ENCODE data around the gene SLC25A25. TPM values are rescaled to one million over a fixed set of nuclear protein-coding genes. Genes with fewer than 3 reads are reported as not detected.

Gene SLC25A25
- total and polyA plus RNA-seq, 9 of the 15 experiments (the other 6 are each of a cell fraction or from before 2014, with no cell fraction given): 0.07 to 35.9 (median 23.2) TPM

DNA sequence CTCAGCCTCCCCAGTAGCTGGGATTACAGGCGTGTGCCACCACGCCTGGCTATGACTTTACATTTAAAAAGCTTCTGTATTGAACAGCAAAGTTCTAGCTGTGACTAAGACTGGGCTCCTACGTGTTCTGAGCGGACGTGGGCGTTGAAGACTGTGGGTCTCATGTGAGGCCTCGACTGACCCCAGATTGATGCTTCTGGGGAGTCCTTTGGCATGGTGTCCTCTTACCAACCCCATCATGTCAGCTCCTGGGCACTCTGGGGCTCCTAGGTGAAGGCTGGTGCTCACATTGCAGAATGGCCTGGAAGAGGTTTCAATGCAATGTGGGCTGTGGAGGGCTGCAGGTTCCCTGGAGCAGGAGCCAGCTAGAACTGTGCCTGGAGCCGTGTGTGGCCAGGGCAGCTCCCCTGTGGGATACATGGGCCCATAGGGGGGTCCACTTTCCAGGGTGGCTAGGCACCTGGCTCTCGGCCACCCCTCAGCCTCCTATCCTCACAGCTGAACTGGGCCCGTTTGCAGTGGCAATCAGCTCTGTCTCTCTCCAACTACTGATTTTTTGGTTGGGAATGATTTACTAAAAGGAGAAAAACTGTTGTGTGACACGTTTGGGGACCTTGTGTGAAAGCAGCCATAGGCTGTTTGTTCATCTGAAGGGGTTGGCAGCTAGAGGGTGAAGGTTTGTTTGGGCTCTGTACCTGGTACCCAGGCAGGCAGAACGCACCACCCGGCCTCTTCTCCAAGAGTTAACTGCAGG lies 29.7 kb downstream of the SLC25A25 start:
- Histone ChIP-seq H3K9ac (ENCODE audit: insufficient read depth in 1 of 2, low read depth in 2 of 2, low read length in 2 of 2) (peak overlapping the region; percentile 69 to 94), H3K27me3 (ENCODE audit: control insufficient read depth in 2 of 2, insufficient read depth in 2 of 2, low read length in 2 of 2) (no peaks in the 10 kb centered on the region), H3K36me3 (ENCODE audit: control insufficient read depth, insufficient read depth, low read length) (peaks cover 76% of the 10 kb centered on the region; the same call in 2 of the 3 replicates), H2AFZ (ENCODE audit: low read depth, low read length) (no peak overlapping the region), H3K4me2 (ENCODE audit: insufficient read depth, low read length) (peak overlapping the region; percentile 87), H3K9me3 (replicated peaks; ENCODE audit: control insufficient read depth, insufficient read depth, low read depth, low read length) (no peaks in the 10 kb centered on the region), H4K20me1 (replicated peaks; ENCODE audit: control insufficient read depth, insufficient read depth, low read length) (0 out of 2 replicates have a peak, but pooled peaks cover 10% of the 10 kb centered on the region), H3K27ac (ENCODE audit: extremely low read depth, low read depth, low read length) (peak overlapping the region; percentile 89), H3K4me3 (peak overlapping the region; percentile 49; the same call in 1 of the 2 replicates), H3K79me2 (ENCODE audit: control insufficient read depth, insufficient read depth, low read length) (peaks cover 83% of the 10 kb centered on the region), H3K9me1 (ENCODE audit: control insufficient read depth, insufficient read depth, low read length) (no peaks in the 10 kb centered on the region), H3K4me1 (replicated peaks in 1 of 2; ENCODE audit: control insufficient read depth in 2 of 2, insufficient read depth in 2 of 2, low read length in 2 of 2) (peaks cover 76 to 82% of the 10 kb centered on the region in 2 experiments)
- ChIA-PET POLR2A (interaction anchor here (0.6 to 2.5 kb wide), 10 partner anchors 9 to 323 kb away, joined by 3 to 13 read pairs (median 4); no protein-coding TSS in a partner anchor), CTCF (ENCODE audit: low intra/inter-chr PET ratio) (no interaction called here)
- no peak for ATAC-seq
- DNase-seq (ENCODE audit: extremely low read depth in 1 of 4, low spot score in 3 of 4): no peak
- in situ Hi-C loops (cut with MboI) (no loop called here), intact Hi-C loops (cut with micrococcal nuclease) (loop anchor here (2.0 kb wide), 1 partner anchor 31 kb away; the partner anchor contains the start of gene NAIF1)
- no TSS peak for BruUV-seq (replicated peaks)
- no peak for FAIRE-seq
- TF ChIP-seq STAG1 (CRISPR knock-in tag; IDR thresholded peaks at IDR 0.05; ENCODE audit: borderline replicate concordance) (no peak), MAZ (CRISPR knock-in tag; conservative IDR thresholded peaks at IDR 0.05 in 1 of 2, IDR thresholded peaks at IDR 0.05 in 1 of 2) (0 out of 4 replicates have a peak, but pooled peaks of 1 of the 2 experiments have one; percentile 20), EP400 (IDR thresholded peaks at IDR 0.05) (no peak), EGR1 (conservative IDR thresholded peaks at IDR 0.05) (0 out of 2 replicates have a peak, but pooled peaks have one; percentile 30), KAT7 (CRISPR knock-in tag; IDR thresholded peaks at IDR 0.05; ENCODE audit: borderline replicate concordance) (0 out of 2 replicates have a peak, but pooled peaks have one; percentile 12), IRF2 (CRISPR knock-in tag; IDR thresholded peaks at IDR 0.05) (0 out of 2 replicates have a peak, but pooled peaks have one; percentile 26)
- 48% methylated on average over 13 of the region's 13 CpGs for WGBS (ENCODE audit: insufficient coverage, low coverage, missing lambda C conversion rate)
